IMR-90 (cell line): Measurements from ENCODE around the gene FBXL7. TPM values are rescaled to one million over a fixed set of nuclear protein-coding genes. Genes with fewer than 3 reads are reported as not detected.

ENCODE experiments used
- ATAC-seq: fragments of 200-7000 bp; cut with Tn5 transposase; 2 replicates; pipeline ENCODE4 v1.9.1; 2020; ENCODE audit warnings: low read depth, mild to moderate bottlenecking, moderate library complexity
- BruUV-seq: library from RNA; stranded (reverse); fragments of 400-500 nt; replicated peaks from 2 replicates; lab custom pipeline; 2021; lab: Mats Ljungman, UMichigan
- CTCF ChIA-PET: fragments of 300-600 bp; formaldehyde crosslinking; extraction: SDS; loops from one replicate; lab custom pipeline; 2021; ENCODE audit warnings: antibody characterized with exemption; lab: Yijun Ruan, JAX
- POLR2A ChIA-PET: fragments of 300-600 bp; sonication (Branson Sonifier 250); formaldehyde crosslinking; loops from one replicate; lab custom pipeline; 2022; ENCODE audit warnings: antibody characterized with exemption; ENCODE audit not compliant: unreplicated experiment; lab: Charles Lee
- DNase-seq: peaks from one replicate; pipeline ENCODE4 v3.0.0; 2013
- H2AFZ ChIP-seq: replicated peaks from 2 replicates; pipeline ENCODE3; 2013; ENCODE audit warnings: low read length, mild to moderate bottlenecking; ENCODE audit not compliant: poor library complexity
- H2AK5ac ChIP-seq: 2 replicates; pipeline ENCODE4 v1.6.1; 2013; ENCODE audit warnings: low read depth, low read length, inconsistent platforms
- H2AK9ac ChIP-seq: replicated peaks from 2 replicates; pipeline ENCODE3; 2013; ENCODE audit warnings: mild to moderate bottlenecking, low read depth, low read length, moderate library complexity; ENCODE audit not compliant: poor library complexity
- H2BK120ac ChIP-seq: 2 replicates; pipeline ENCODE4 v1.6.1; 2013; ENCODE audit warnings: low read depth, low read length, inconsistent platforms
- H2BK15ac ChIP-seq: 3 replicates; pipeline ENCODE4 v1.6.1; 2013; ENCODE audit warnings: low read depth, low read length, inconsistent platforms
- H2BK20ac ChIP-seq: 2 replicates; pipeline ENCODE4 v1.6.1; 2013; ENCODE audit warnings: low read depth, mild to moderate bottlenecking, inconsistent platforms, low read length, moderate library complexity
- H2BK5ac ChIP-seq: 2 replicates; pipeline ENCODE4 v1.6.1; 2013; ENCODE audit warnings: mild to moderate bottlenecking, low read depth, low read length, inconsistent platforms; ENCODE audit not compliant: poor library complexity, severe bottlenecking
- H3K14ac ChIP-seq: replicated peaks from 2 replicates; pipeline ENCODE4 v1.6.1; 2013; ENCODE audit warnings: low read depth, low read length, inconsistent platforms
- H3K18ac ChIP-seq: 2 replicates; pipeline ENCODE4 v1.6.1; 2013; ENCODE audit warnings: low read depth, low read length, control low read depth
- H3K23ac ChIP-seq: 2 replicates; pipeline ENCODE4 v1.6.1; 2013; ENCODE audit warnings: low read depth, low read length, inconsistent platforms
- H3K27ac ChIP-seq: 2 replicates; pipeline ENCODE4 v1.5.1; 2013; ENCODE audit warnings: mild to moderate bottlenecking, control low read depth, low read length; ENCODE audit not compliant: insufficient read depth
- H3K27me3 ChIP-seq: 2 replicates; pipeline ENCODE4 v1.6.1; 2013; ENCODE audit warnings: low read length; ENCODE audit not compliant: control insufficient read depth, insufficient read depth
- H3K36me3 ChIP-seq: 2 replicates; pipeline ENCODE4 v1.6.1; 2013; ENCODE audit warnings: low read length, mixed read lengths; ENCODE audit not compliant: control insufficient read depth, insufficient read depth
- H3K4ac ChIP-seq: 2 replicates; pipeline ENCODE4 v1.6.1; 2013; ENCODE audit warnings: low read depth, low read length, inconsistent platforms
- H3K4me1 ChIP-seq: 2 replicates; pipeline ENCODE4 v1.6.1; 2013; ENCODE audit warnings: low read length, mixed read lengths; ENCODE audit not compliant: control insufficient read depth, insufficient read depth
- H3K4me2 ChIP-seq: 2 replicates; pipeline ENCODE4 v1.6.1; 2013; ENCODE audit warnings: low read depth, mild to moderate bottlenecking, control low read depth, low read length, moderate library complexity
- H3K4me3 ChIP-seq: 2 replicates; pipeline ENCODE4 v1.5.1; 2013; ENCODE audit warnings: low read depth, mild to moderate bottlenecking, control low read depth, low read length, moderate library complexity; ENCODE audit not compliant: insufficient read depth
- H3K56ac ChIP-seq: 2 replicates; pipeline ENCODE4 v1.6.1; 2013; ENCODE audit warnings: low read length, inconsistent platforms; ENCODE audit not compliant: insufficient read depth; ENCODE audit errors: extremely low read depth
- H3K79me1 ChIP-seq, 2 experiments: 2 replicates each; pipeline ENCODE4 v1.6.1; 2013; ENCODE audit warnings: low read length in 2 of 2, inconsistent platforms in 1 of 2, low read depth in 1 of 2
- H3K9ac ChIP-seq: 2 replicates; pipeline ENCODE4 v1.6.1; 2013; ENCODE audit warnings: low read depth, low read length, control low read depth
- H3K9me1 ChIP-seq: 2 replicates; pipeline ENCODE4 v1.6.1; 2013; ENCODE audit warnings: low read length, inconsistent platforms; ENCODE audit not compliant: insufficient read depth
- H3K9me3 ChIP-seq: 2 replicates; pipeline ENCODE4 v1.6.1; 2013; ENCODE audit warnings: low read length; ENCODE audit not compliant: control insufficient read depth, insufficient read depth
- H4K20me1 ChIP-seq: 2 replicates; pipeline ENCODE4 v1.6.1; 2013; ENCODE audit warnings: low read length, inconsistent platforms; ENCODE audit not compliant: insufficient read depth
- H4K5ac ChIP-seq: 2 replicates; pipeline ENCODE4 v1.6.1; 2013; ENCODE audit warnings: mild to moderate bottlenecking, low read depth, low read length, control low read depth
- H4K8ac ChIP-seq, 2 experiments: 2 replicates each; pipeline ENCODE4 v1.6.1; 2013; ENCODE audit warnings: low read depth in 2 of 2, low read length in 2 of 2, control low read depth in 1 of 2, inconsistent platforms in 1 of 2
- H4K91ac ChIP-seq: 2 replicates; pipeline ENCODE4 v1.6.1; 2013; ENCODE audit warnings: low read depth, low read length, inconsistent platforms; ENCODE audit not compliant: insufficient read depth
- BHLHE40 ChIP-seq: fragments of 150-350 bp; IDR thresholded peaks from 2 replicates; pipeline ENCODE4 v1.6.1; 2016; ENCODE audit warnings: mild to moderate bottlenecking, low read depth, low read length
- CEBPB ChIP-seq: IDR thresholded peaks from 2 replicates; pipeline ENCODE4 v1.6.1; 2012; ENCODE audit warnings: low read depth, low read length, improper control_type of control experiment
- CHD1 ChIP-seq: IDR thresholded peaks from 2 replicates; pipeline ENCODE4 v1.6.1; 2012; ENCODE audit warnings: low read depth, low read length, improper control_type of control experiment
- CTCF ChIP-seq: conservative IDR thresholded peaks from 2 replicates; pipeline ENCODE4 v1.5.1; 2012; ENCODE audit warnings: mild to moderate bottlenecking, low read depth, low read length, improper control_type of control experiment
- ELK1 ChIP-seq: fragments of 150-350 bp; IDR thresholded peaks from 2 replicates; pipeline ENCODE4 v1.6.1; 2016; ENCODE audit warnings: low read depth, mild to moderate bottlenecking, low read length, moderate library complexity, borderline replicate concordance
- FOS ChIP-seq: fragments of 150-350 bp; IDR thresholded peaks from 2 replicates; pipeline ENCODE4 v1.6.1; 2016; ENCODE audit warnings: low read depth, low read length
- MAFK ChIP-seq: IDR thresholded peaks from 2 replicates; pipeline ENCODE4 v1.6.1; 2012; ENCODE audit warnings: low read depth, low read length, improper control_type of control experiment
- MAZ ChIP-seq: IDR thresholded peaks from 2 replicates; pipeline ENCODE4 v1.6.1; 2012; ENCODE audit warnings: low read depth, mild to moderate bottlenecking, low read length, improper control_type of control experiment, moderate library complexity, borderline replicate concordance
- MXI1 ChIP-seq: IDR thresholded peaks from 2 replicates; pipeline ENCODE4 v1.6.1; 2012; ENCODE audit warnings: low read depth, mild to moderate bottlenecking, low read length, moderate library complexity, borderline replicate concordance
- NFE2L2 ChIP-seq: fragments of 150-350 bp; IDR thresholded peaks from 2 replicates; pipeline ENCODE4 v1.6.1; 2016; ENCODE audit warnings: low read depth, mild to moderate bottlenecking, low read length
- POLR2A ChIP-seq: IDR thresholded peaks from 2 replicates; pipeline ENCODE4 v1.6.1; 2012; ENCODE audit warnings: mild to moderate bottlenecking, low read depth, low read length
- RAD21 ChIP-seq: IDR thresholded peaks from 2 replicates; pipeline ENCODE4 v1.6.1; 2012; ENCODE audit warnings: low read length, improper control_type of control experiment
- RCOR1 ChIP-seq: IDR thresholded peaks from 2 replicates; pipeline ENCODE4 v1.6.1; 2012; ENCODE audit warnings: mild to moderate bottlenecking, low read length, improper control_type of control experiment; ENCODE audit not compliant: insufficient replicate concordance
- RFX5 ChIP-seq: IDR thresholded peaks from 2 replicates; pipeline ENCODE4 v1.8.0; 2012; ENCODE audit warnings: low read depth, mild to moderate bottlenecking, low read length, moderate library complexity
- SMC3 ChIP-seq: fragments of 150-350 bp; IDR thresholded peaks from 2 replicates; pipeline ENCODE4 v1.6.1; 2016; ENCODE audit warnings: low read depth, mild to moderate bottlenecking, antibody characterized with exemption, low read length, moderate library complexity
- WGBS, 2 experiments: methylation state at CpG; one replicate each; pipeline versions ENCODE4 v1.1.5 to v1.1.7; 2013; ENCODE audit warnings: missing lambda C conversion rate in 2 of 2; ENCODE audit not compliant: insufficient read length in 1 of 2; ENCODE audit errors: extremely low coverage in 2 of 2; 5-methylcytosine and 5-hydroxymethylcytosine counted together
- dilution Hi-C: fragments of 300-500 bp; cut with HindIII; formaldehyde crosslinking; loops from one replicate; pipeline ENCODE4 v1.14.3; 2018; ENCODE audit warnings: low sequenced_read_pairs; ENCODE audit not compliant: unreplicated experiment
- in situ Hi-C: fragments of 300-500 bp; cut with MboI; formaldehyde crosslinking; loops from 3 replicates; pipeline ENCODE4 v1.14.3; 2019; ENCODE audit warnings: low sequenced_read_pairs, inconsistent platforms, mixed read lengths
- intact Hi-C: fragments of 100-400 bp; cut with micrococcal nuclease; formaldehyde crosslinking; loops from 2 replicates; pipeline ENCODE4 v1.10.0; 2022
- polyA plus RNA-seq, 3 experiments: library from polyadenylated mRNA; depleted of rRNA; stranded (reverse); fragments of >200 nt; gene quantifications; 2 replicates each; pipeline ENCODE4 v1.2.3, GENCODE V29; 2012; ENCODE audit warnings: low replicate concordance in 1 of 3
- total RNA-seq: library from RNA; depleted of rRNA; stranded (reverse); fragments of >200 nt; gene quantifications from 2 replicates; pipeline ENCODE4 v1.2.3, GENCODE V29; 2012
- TF ChIP-seq, protein P1 (sequence below): fragments of 150-350 bp; IDR thresholded peaks from 2 replicates; pipeline ENCODE4 v1.6.1; 2017; ENCODE audit warnings: mild to moderate bottlenecking, antibody characterized with exemption, low read length, low read depth

FBXL7 gene
- total and polyA plus RNA-seq, 2 of the 4 experiments (the other 2 are of a cell fraction) = 4.1 to 10.2 TPM

- H4K5ac ChIP-seq = no peak overlapping the region
- no peak overlapping the region for H2BK120ac ChIP-seq
- ChIA-PET POLR2A (no interaction called here), CTCF (no interaction called here)
- no peak overlapping the region for H3K23ac ChIP-seq
- no peaks in the 10 kb centered on the region for H4K20me1 ChIP-seq
- TF ChIP-seq CHD1 (no peak), MAFK (no peak), CEBPB (no peak), SMC3 (no peak), RCOR1 (no peak), RAD21 (no peak), FOS (no peak), MXI1 (no peak), RFX5 (no peak), CTCF (no peak), ELK1 (no peak), BHLHE40 (no peak), MAZ (no peak), POLR2A (no peak), NFE2L2 (no peak)
- TF ChIP-seq, protein P1, sequence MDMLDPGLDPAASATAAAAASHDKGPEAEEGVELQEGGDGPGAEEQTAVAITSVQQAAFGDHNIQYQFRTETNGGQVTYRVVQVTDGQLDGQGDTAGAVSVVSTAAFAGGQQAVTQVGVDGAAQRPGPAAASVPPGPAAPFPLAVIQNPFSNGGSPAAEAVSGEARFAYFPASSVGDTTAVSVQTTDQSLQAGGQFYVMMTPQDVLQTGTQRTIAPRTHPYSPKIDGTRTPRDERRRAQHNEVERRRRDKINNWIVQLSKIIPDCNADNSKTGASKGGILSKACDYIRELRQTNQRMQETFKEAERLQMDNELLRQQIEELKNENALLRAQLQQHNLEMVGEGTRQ = no peak
- H3K18ac ChIP-seq = no peak overlapping the region
- in situ Hi-C loops = no loop called here
- no peak overlapping the region for H3K4ac ChIP-seq
- H3K27ac ChIP-seq = no peak overlapping the region
- no peaks in the 10 kb centered on the region for H3K27me3 ChIP-seq
- H3K9ac ChIP-seq = no peak overlapping the region
- no TSS peak for BruUV-seq
- no peak overlapping the region for H2BK15ac ChIP-seq
- dilution Hi-C loops = no loop called here
- no peak overlapping the region for H2BK20ac ChIP-seq
- H2AK9ac ChIP-seq = no peak overlapping the region
- H4K91ac ChIP-seq = no peak overlapping the region
- H3K4me2 ChIP-seq = no peak overlapping the region
- H3K14ac ChIP-seq = no peak overlapping the region
- H3K4me3 ChIP-seq = no peak overlapping the region
- ATAC-seq = no peak
- peaks cover 9% of the 10 kb centered on the region for H3K4me1 ChIP-seq
- peaks cover 6% of the 10 kb centered on the region; the same call in 1 of the 2 replicates for H3K9me1 ChIP-seq
- intact Hi-C loops = loop anchor here (5.0 kb wide), 1 partner anchor 712 kb away; no protein-coding TSS in a partner anchor
- no peak overlapping the region for H3K56ac ChIP-seq
- H2AK5ac ChIP-seq = no peak overlapping the region
- H3K9me3 ChIP-seq = no peaks in the 10 kb centered on the region
- H3K79me1 ChIP-seq = peaks cover 2 to 19% of the 10 kb centered on the region in 2 experiments; a peak in 2 of 4 replicates
- H3K36me3 ChIP-seq = no peaks in the 10 kb centered on the region
- no peak overlapping the region for H2AFZ ChIP-seq
- no peak for DNase-seq
- no peak overlapping the region for H2BK5ac ChIP-seq
- WGBS, 2 experiments = no CpG with 5 or more reads among the region's 5 CpGs
- H4K8ac ChIP-seq = no peak overlapping the region
Observed at GRCh38 chr5:15819617-15820016, 319.6 kb downstream of the FBXL7 start.
